ENCODE results near the gene POLR2J3. TPM values are rescaled to one million over a fixed set of nuclear protein-coding genes. Genes with fewer than 3 reads are reported as not detected.
A peak's percentile ranks its signal among the peaks of the same experiment; 100 is the strongest.
"Not testable (repeated sequence)": the region's sequence is repeated elsewhere in the genome, so short reads cannot be mapped to it uniquely, and the experiment has no call there.

POLR2J3 gene
- total RNA-seq, 1 experiment from 2014 or later = 14.5 TPM

DNA sequence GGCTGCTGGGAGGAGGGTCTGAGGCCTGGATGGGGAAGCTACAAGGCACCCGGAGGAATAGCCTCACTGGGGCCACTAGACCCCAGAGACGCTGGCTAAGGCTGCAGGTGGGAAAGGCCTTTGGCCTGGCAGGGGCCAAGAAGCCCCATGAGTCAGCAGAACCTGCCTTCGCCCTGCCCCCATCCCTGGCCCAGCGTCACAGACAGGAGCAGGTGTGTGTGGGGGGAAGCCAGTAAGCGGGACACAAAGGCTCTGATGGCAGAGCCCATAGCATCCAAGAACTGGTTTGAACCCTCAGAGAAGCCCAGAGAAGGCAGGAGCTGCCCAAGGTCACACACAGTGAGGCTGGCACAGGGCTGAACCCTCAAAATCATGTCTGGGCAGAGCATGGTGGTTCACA, 34.5 kb upstream of the POLR2J3 start:
- H3K4me3 ChIP-seq (ENCODE audit: low read length); H4K20me1 ChIP-seq (ENCODE audit: low read length); H3K4me2 ChIP-seq (ENCODE audit: low read length); H3K27ac ChIP-seq (ENCODE audit: low read length); intact Hi-C loops (cut with micrococcal nuclease); H3K9me3 ChIP-seq (ENCODE audit: low read length); H3K9me2 ChIP-seq (replicated peaks; ENCODE audit: low read length); H2AFZ ChIP-seq (ENCODE audit: low read length); POLR2A ChIA-PET (ENCODE audit: unreplicated experiment); CTCF ChIA-PET; H3F3A ChIP-seq (ENCODE audit: low read length, unreplicated experiment); H3K36me3 ChIP-seq (ENCODE audit: low read depth, low read length); BruUV-seq (replicated peaks); H3K4me1 ChIP-seq (ENCODE audit: insufficient read depth, low read length); ATAC-seq; DNase-seq; H3K27me3 ChIP-seq (ENCODE audit: low read length); H3K79me2 ChIP-seq (ENCODE audit: low read length); H3K9ac ChIP-seq (ENCODE audit: low read length): not testable (repeated sequence)

DNA sequence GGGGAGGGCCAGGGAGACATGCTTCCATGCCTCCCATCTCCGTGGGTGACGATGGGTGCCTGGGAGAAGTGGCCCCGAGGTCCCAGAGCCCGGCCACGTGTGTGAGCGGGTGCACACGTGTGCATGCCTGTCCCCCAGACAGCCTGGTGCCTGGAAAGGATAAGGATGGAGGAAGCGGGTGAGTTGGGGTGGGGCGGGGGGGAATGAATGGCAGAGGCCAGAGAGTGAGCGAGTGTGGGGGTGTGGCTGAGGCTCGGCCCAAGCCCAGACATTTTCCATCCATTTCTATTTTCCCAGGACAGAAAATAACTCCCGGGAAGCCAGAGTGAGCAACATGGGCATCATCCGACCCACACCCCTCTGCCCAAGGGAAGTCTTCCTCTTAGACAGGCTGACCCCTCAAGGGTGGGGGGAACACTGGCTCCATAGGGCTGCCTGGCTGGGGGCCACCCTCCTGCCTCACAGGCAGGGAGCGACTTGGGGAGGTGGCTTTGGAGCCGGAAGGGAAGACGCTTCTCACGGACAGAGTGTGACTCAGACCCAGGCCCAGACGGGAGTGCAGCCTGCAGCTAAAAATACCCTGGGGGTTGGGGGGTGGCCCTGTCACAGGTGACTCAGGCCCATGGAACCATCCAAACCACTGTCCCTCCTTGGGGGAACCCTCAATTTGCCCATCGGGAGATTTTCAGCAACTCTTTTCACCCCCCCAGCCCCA, 32.2 kb upstream of the POLR2J3 start:
- POLR2A ChIA-PET (ENCODE audit: unreplicated experiment) = not testable (repeated sequence)

DNA sequence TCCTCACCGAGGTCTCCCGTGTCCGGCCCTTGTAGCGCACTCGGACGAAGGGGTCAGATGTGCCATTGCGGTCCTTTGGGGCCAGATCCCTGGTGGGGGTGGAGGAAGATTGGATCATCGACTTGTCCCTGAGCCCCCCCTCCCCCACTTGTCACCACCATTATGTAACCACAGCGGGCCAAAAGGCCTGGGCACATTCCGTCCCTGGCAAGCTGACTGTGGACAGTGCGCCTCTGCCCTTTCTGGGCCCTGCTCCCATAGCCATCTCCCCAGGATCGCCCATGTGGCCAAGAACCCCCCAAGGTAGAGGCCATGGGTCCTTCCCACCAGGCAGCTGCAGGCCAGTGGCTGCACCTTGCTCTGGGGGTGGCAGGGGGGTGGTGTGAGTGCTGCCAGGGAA, 29.9 kb upstream of the POLR2J3 start:
- H2AFZ ChIP-seq (ENCODE audit: low read length); H3K4me2 ChIP-seq (ENCODE audit: low read length); DNase-seq; CTCF ChIA-PET; H3K9me3 ChIP-seq (ENCODE audit: low read length); POLR2A ChIA-PET (ENCODE audit: unreplicated experiment); H3K27me3 ChIP-seq (ENCODE audit: low read length); H3K4me3 ChIP-seq (ENCODE audit: low read length); H3K9me2 ChIP-seq (replicated peaks; ENCODE audit: low read length); H3K9ac ChIP-seq (ENCODE audit: low read length); H3K79me2 ChIP-seq (ENCODE audit: low read length); H3F3A ChIP-seq (ENCODE audit: low read length, unreplicated experiment); H3K36me3 ChIP-seq (ENCODE audit: low read depth, low read length); H3K27ac ChIP-seq (ENCODE audit: low read length); ATAC-seq; H4K20me1 ChIP-seq (ENCODE audit: low read length); H3K4me1 ChIP-seq (ENCODE audit: insufficient read depth, low read length); BruUV-seq (replicated peaks); intact Hi-C loops (cut with micrococcal nuclease): not testable (repeated sequence)

More for the DNA sequence above, 32.2 kb upstream of the POLR2J3 start:
- H3K36me3 ChIP-seq (ENCODE audit: low read depth, low read length); H2AFZ ChIP-seq (ENCODE audit: low read length); H3K9me3 ChIP-seq (ENCODE audit: low read length); H4K20me1 ChIP-seq (ENCODE audit: low read length); H3K4me3 ChIP-seq (ENCODE audit: low read length); H3K27me3 ChIP-seq (ENCODE audit: low read length); CTCF ChIA-PET; H3K9me2 ChIP-seq (replicated peaks; ENCODE audit: low read length); DNase-seq; H3K9ac ChIP-seq (ENCODE audit: low read length); H3K27ac ChIP-seq (ENCODE audit: low read length); H3K79me2 ChIP-seq (ENCODE audit: low read length); H3K4me2 ChIP-seq (ENCODE audit: low read length); H3F3A ChIP-seq (ENCODE audit: low read length, unreplicated experiment); intact Hi-C loops (cut with micrococcal nuclease); H3K4me1 ChIP-seq (ENCODE audit: insufficient read depth, low read length): not testable (repeated sequence)
- TSS peak; percentile 86 for BruUV-seq (replicated peaks)
- ATAC-seq = peak; percentile 94

DNA sequence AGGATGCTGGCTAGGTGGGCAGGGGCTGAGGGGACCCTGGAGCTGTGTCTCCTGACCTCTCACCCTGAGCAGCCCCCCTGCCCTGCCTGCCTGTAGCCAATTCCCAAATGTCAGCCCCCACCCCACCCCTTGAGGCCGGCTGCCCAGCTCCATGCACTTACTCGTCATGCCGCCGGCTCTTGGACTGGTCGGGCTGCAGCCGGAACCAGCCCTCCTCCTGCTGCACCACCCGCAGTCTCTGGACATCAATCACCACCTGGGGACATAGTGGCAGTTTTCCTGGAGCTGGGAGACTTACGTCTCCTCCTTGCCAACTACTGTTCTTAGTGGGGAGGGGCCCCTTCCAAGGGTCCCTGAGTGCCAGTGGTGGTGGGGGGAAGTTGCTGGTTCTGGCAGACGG, 27.3 kb upstream of the POLR2J3 start:
- H2AFZ ChIP-seq (ENCODE audit: low read length); H3K79me2 ChIP-seq (ENCODE audit: low read length); intact Hi-C loops (cut with micrococcal nuclease); DNase-seq; H3K4me3 ChIP-seq (ENCODE audit: low read length); H3K9me2 ChIP-seq (replicated peaks; ENCODE audit: low read length); H3K27me3 ChIP-seq (ENCODE audit: low read length); H3K4me1 ChIP-seq (ENCODE audit: insufficient read depth, low read length); H3K9ac ChIP-seq (ENCODE audit: low read length); CTCF ChIA-PET; H3K9me3 ChIP-seq (ENCODE audit: low read length); H3F3A ChIP-seq (ENCODE audit: low read length, unreplicated experiment); H4K20me1 ChIP-seq (ENCODE audit: low read length); H3K27ac ChIP-seq (ENCODE audit: low read length); POLR2A ChIA-PET (ENCODE audit: unreplicated experiment); H3K4me2 ChIP-seq (ENCODE audit: low read length); ATAC-seq; H3K36me3 ChIP-seq (ENCODE audit: low read depth, low read length); BruUV-seq (replicated peaks): not testable (repeated sequence)

DNA sequence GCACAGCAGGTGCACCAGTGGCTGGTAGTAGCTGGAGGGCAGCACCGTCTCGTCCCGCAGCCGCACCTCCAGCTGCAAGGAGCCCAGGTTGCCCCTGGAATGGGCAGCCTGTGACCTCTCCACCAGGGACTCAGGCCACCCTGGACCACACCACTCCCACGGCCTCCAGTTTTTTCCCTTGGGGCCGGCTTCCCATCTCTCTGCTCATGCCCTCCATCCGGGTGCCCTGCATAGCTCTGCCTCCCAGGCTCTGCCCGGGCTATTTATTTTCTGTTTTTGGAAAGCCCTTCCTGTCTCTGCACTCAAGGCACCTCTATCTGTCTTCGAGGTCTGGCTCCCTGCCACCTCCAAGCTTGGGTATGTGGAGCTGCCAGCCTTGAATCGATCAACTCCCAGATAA, 23.7 kb upstream of the POLR2J3 start:
- DNase-seq; BruUV-seq (replicated peaks); H3K4me1 ChIP-seq (ENCODE audit: insufficient read depth, low read length); H3K27ac ChIP-seq (ENCODE audit: low read length); H3K4me3 ChIP-seq (ENCODE audit: low read length); H3F3A ChIP-seq (ENCODE audit: low read length, unreplicated experiment); POLR2A ChIA-PET (ENCODE audit: unreplicated experiment); H3K9ac ChIP-seq (ENCODE audit: low read length); H2AFZ ChIP-seq (ENCODE audit: low read length); ATAC-seq; CTCF ChIA-PET; H3K4me2 ChIP-seq (ENCODE audit: low read length); H4K20me1 ChIP-seq (ENCODE audit: low read length); H3K9me2 ChIP-seq (replicated peaks; ENCODE audit: low read length); H3K9me3 ChIP-seq (ENCODE audit: low read length); H3K79me2 ChIP-seq (ENCODE audit: low read length); intact Hi-C loops (cut with micrococcal nuclease); H3K36me3 ChIP-seq (ENCODE audit: low read depth, low read length); H3K27me3 ChIP-seq (ENCODE audit: low read length): not testable (repeated sequence)

DNA sequence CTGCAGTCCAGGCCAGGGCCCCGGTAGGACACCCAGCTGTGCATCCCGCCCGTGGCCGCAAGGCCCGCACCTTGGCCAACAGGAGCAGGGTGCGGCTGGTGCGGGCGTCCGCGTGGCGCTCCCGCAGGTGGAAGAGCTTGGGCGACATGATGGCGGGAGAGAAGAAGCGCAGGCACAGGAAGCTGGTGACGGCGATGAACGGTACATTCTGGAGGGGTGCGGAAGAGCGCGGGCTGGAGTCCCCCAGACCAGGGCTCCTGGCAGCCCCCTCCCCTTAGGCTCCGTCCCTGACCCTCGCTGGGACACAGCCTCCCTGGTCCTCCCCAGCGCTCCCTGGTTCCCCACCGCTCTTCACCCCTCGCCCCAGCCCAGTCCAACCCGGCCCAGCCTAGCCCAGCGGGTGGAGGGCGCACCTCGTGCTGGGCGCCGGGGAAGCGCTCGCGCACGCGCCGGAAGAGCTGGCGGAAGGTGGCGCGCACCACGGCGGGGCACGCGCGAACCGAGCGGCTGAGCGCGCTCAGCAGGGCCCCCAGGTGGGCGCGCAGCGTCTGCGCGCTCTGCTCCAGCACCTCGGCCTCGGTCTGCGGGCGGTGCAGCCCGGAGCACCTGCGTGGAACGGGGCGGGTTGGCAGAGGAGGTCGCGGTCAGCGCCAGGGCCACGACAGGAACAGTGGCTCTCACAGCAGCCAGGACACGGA, 21.4 kb upstream of the POLR2J3 start:
- H3K9ac ChIP-seq (ENCODE audit: low read length); H3K36me3 ChIP-seq (ENCODE audit: low read depth, low read length); H3K4me1 ChIP-seq (ENCODE audit: insufficient read depth, low read length); H3K9me2 ChIP-seq (replicated peaks; ENCODE audit: low read length); CTCF ChIA-PET; H3K4me3 ChIP-seq (ENCODE audit: low read length); DNase-seq; POLR2A ChIA-PET (ENCODE audit: unreplicated experiment); H3K4me2 ChIP-seq (ENCODE audit: low read length); intact Hi-C loops (cut with micrococcal nuclease); BruUV-seq (replicated peaks); H3K27me3 ChIP-seq (ENCODE audit: low read length); H4K20me1 ChIP-seq (ENCODE audit: low read length); H2AFZ ChIP-seq (ENCODE audit: low read length); H3F3A ChIP-seq (ENCODE audit: low read length, unreplicated experiment); H3K9me3 ChIP-seq (ENCODE audit: low read length); H3K79me2 ChIP-seq (ENCODE audit: low read length); H3K27ac ChIP-seq (ENCODE audit: low read length): not testable (repeated sequence)
- ATAC-seq = peak; percentile 6
